Spinal cord (tissue), 10 donors: ENCODE measurements around the gene MS4A14. TPM values are rescaled to one million over a fixed set of nuclear protein-coding genes. Genes with fewer than 3 reads are reported as not detected.

Source experiments
- DNase-seq, 6 donors: peaks; one replicate each; pipeline versions ENCODE4 v3.0.0 to v3.0.0-alpha.2; 2013 to 2015; ENCODE audit warnings: low spot score in 6 of 6, low read depth in 4 of 6
- H3K27ac ChIP-seq: one replicate; pipeline ENCODE4 v1.5.1; 2013; ENCODE audit warnings: low read depth, low read length, control low read depth
- H3K27me3 ChIP-seq: one replicate; pipeline ENCODE4 v1.6.1; 2013; ENCODE audit warnings: low read length; ENCODE audit not compliant: control insufficient read depth, insufficient read depth
- H3K36me3 ChIP-seq: one replicate; pipeline ENCODE4 v1.6.1; 2013; ENCODE audit warnings: low read length; ENCODE audit not compliant: control insufficient read depth, insufficient read depth
- H3K4me1 ChIP-seq: one replicate; pipeline ENCODE4 v1.6.1; 2013; ENCODE audit warnings: low read length; ENCODE audit not compliant: control insufficient read depth, insufficient read depth
- H3K4me3 ChIP-seq: one replicate; pipeline ENCODE4 v1.5.1; 2013; ENCODE audit warnings: low read depth, low read length, control low read depth
- H3K9me3 ChIP-seq: one replicate; pipeline ENCODE4 v1.6.1; 2013; ENCODE audit warnings: low read length; ENCODE audit not compliant: control insufficient read depth, insufficient read depth
- WGBS: methylation state at CpG from one replicate; pipeline ENCODE4 v1.1.5; 2013; ENCODE audit warnings: missing lambda C conversion rate; ENCODE audit not compliant: insufficient coverage; 5-methylcytosine and 5-hydroxymethylcytosine counted together
- polyA plus RNA-seq, 2 donors: library from polyadenylated mRNA; unstranded; fragments of 120-200 nt; gene quantifications; one replicate each; pipeline ENCODE4 v1.2.1, GENCODE V29; 2013; ENCODE audit not compliant: insufficient read length in 2 of 2
- total RNA-seq, 2 donors: library from RNA; depleted of rRNA in 1 of 2; stranded (reverse); fragments of 120-200 nt in 1 of 2; fragments of >200 nt in 1 of 2; gene quantifications; one replicate each; pipeline versions ENCODE4 v1.2.3 to v1.2.4, GENCODE V29; 2013 to 2014
- donor health status: healthy.

The MS4A14 gene
- total and polyA plus RNA-seq, 4 donors: 0.39 to 0.73 (median 0.57) TPM

DNA sequence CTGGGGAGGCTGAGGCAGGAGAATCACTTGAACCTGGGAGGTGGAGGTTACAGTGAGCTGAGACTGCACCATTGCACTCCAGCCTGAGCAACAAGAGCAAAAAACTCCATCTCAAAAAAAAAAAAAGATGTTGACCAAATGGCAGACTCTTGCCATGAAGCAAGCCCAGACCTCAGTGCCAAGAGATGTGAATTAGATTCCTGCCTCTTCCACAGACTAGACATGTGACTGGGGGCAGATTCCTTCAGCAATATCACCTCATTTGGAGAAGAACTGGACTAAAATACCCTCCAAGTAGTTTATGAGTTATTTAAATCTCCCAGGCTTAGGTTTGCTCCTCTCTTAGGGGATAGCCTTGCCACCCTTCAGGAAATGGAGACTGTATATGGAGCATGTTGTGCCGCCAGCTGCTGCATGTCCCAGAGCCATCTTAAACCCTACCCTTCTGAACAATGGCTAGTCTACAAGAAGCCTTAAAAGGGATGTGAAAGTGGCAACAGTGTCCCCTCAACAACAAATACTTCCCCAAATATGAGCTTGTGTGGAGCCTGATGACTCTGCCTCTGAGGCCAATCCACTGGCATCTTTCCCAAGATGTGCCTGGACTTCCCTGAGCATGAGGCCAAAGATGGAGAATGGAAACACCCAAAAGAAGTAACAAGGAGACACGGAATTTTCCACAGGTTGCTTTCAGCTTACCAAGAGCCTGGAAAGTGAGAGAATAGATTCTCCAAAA lies 18.7 kb upstream of the MS4A14 start:
- no CpG with 5 or more reads among the region's 2 CpGs for WGBS
- H3K27ac ChIP-seq: no peak overlapping the region
- no peaks in the 10 kb centered on the region for H3K9me3 ChIP-seq
- H3K4me1 ChIP-seq: no peaks in the 10 kb centered on the region
- no peaks in the 10 kb centered on the region for H3K36me3 ChIP-seq
- peak in 1 of 6 donors; percentile 22 for DNase-seq
- no peaks in the 10 kb centered on the region for H3K27me3 ChIP-seq
- no peak overlapping the region for H3K4me3 ChIP-seq

DNA sequence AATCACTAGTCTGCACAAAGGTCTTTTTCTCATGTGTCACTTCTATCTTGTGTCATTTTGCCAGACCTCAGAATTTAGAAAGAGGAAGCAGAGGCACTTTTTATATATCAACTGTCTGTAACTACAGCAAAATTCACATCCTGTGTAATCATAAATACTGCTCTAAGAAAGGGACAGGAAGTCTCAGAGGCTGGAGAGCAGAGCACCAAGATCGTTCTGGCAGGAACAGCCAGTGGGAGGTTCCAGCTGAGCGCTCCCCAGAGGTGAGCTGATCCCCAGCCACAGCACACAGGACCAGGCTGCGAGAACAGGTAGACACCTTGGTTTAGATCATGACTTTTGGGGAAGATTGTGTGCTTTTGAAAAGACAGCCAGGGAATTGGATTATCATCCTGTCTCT lies 17.9 kb upstream of the MS4A14 start, which contains the start of gene MS4A7:
Gene MS4A7 (plus strand): TSS at position 179 of the 400 bp plus-strand sequence. CDS start 4,610 bp downstream, outside the sequence.
- Histone ChIP-seq H3K4me3 (no peak within 1 kb of the TSS), H3K36me3 (no peaks in the 10 kb centered on the region), H3K9me3 (no peaks in the 10 kb centered on the region), H3K27ac (no peak within 1 kb of the TSS), H3K27me3 (no peaks in the 10 kb centered on the region), H3K4me1 (no peaks in the 10 kb centered on the region)
- no peak for DNase-seq
- 73% methylated on average over 3 of the region's 3 CpGs for WGBS

DNA sequence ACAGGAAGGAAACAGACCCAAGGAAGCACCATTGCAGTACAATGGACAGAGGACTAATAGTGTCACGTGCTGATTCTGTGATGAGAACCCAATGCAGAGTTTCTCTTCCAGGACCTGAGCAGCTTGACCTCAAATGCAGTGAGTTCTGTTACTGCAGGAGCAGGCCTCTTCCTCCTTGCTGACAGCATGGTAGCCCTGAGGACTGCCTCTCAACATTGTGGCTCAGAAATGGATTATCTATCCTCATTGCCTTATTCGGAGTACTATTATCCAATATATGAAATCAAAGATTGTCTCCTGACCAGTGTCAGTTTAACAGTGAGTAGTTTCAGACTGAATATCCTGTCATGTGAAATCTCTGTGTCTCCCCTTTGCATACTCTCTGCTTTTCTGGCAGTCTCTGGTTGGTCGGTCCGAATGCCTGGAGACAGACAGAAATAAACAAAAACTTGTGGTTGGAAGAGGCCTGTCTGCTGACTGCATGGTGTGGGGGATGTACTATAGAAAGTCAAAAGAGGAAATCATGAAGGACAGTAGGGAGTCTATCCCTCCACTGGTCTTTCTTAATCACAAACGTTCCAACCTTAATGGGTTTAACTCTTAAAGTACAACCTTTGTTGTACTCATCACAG lies 6.9 kb upstream of the MS4A14 start:
- H3K27ac ChIP-seq: no peak overlapping the region
- H3K4me3 ChIP-seq: no peak overlapping the region
- H3K27me3 ChIP-seq: no peaks in the 10 kb centered on the region

DNA sequence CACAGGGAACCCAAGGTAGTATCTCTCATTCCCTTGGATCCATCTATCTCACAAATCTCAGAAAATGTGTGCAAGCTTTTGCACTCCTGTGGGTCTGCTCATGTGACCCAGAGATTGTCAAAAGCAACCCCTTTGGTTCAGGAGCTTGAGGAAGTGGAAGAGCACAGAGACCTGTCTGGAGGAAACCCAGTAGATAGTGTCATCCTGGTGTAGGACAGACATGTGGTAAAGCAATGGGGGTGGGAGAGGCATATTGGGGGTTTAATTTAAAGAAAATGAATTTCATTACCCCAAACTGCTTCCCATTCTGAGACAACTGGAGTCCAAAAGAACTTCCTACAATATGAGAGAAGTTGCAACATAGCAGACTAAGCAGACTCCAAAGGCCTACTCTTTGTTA lies 5.8 kb upstream of the MS4A14 start:
- no peak overlapping the region for H3K4me3 ChIP-seq
- DNase-seq: no peak
- H3K9me3 ChIP-seq: no peaks in the 10 kb centered on the region
- no peak overlapping the region for H3K27ac ChIP-seq
- no peaks in the 10 kb centered on the region for H3K27me3 ChIP-seq
- no peaks in the 10 kb centered on the region for H3K4me1 ChIP-seq
- no peaks in the 10 kb centered on the region for H3K36me3 ChIP-seq

More for the DNA sequence above, 6.9 kb upstream of the MS4A14 start:
- Histone ChIP-seq H3K4me1 (no peaks in the 10 kb centered on the region), H3K9me3 (no peaks in the 10 kb centered on the region), H3K36me3 (no peaks in the 10 kb centered on the region)
- no peak for DNase-seq
- WGBS: 93% methylated on average over 1 of the region's 5 CpGs

DNA sequence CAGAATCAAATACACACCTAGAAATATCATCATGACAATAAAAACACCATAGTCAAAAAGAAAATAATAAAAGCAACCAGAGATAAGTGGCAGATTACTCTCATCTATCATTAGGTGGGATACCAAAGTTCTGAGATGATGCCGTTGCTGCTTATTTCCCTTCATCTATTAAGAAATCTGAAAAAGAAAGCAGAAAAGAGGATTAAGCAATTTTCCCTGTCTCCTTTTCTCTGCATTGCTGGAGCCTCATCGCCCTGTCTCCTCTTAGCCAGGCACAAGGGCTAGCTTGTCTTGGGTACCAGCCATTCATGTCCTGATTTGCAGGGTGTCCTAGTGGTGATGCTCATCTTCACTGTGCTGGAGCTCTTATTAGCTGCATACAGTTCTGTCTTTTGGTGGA lies 3.9 kb upstream of the MS4A14 start:
- WGBS: 94% methylated on average over 2 of the region's 2 CpGs
- DNase-seq: no peak
- Histone ChIP-seq H3K9me3 (no peaks in the 10 kb centered on the region), H3K4me1 (no peaks in the 10 kb centered on the region), H3K4me3 (no peak overlapping the region), H3K27ac (no peak overlapping the region), H3K27me3 (no peaks in the 10 kb centered on the region), H3K36me3 (no peaks in the 10 kb centered on the region)

DNA sequence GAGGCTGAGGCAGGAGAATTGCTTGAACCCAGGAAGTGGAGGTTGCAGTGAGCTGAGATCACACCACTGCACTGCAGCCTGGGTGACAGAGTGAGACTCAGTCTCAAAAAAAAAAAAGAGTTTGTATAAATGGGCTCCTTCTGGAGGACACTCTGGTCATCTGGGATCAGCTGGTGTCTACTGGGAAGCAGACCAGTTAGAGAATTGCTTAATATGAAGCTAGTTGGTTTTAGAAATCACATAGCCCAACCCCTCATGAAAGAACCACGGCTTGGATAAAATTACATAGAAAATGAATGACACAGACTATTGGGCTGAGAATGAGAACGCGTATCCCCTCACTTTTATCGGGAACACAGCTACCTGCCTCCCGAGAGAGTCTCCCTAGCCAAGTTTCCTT lies 3.2 kb upstream of the MS4A14 start:
- WGBS: no CpG with 5 or more reads among the region's 5 CpGs
- no peaks in the 10 kb centered on the region for H3K36me3 ChIP-seq

DNA sequence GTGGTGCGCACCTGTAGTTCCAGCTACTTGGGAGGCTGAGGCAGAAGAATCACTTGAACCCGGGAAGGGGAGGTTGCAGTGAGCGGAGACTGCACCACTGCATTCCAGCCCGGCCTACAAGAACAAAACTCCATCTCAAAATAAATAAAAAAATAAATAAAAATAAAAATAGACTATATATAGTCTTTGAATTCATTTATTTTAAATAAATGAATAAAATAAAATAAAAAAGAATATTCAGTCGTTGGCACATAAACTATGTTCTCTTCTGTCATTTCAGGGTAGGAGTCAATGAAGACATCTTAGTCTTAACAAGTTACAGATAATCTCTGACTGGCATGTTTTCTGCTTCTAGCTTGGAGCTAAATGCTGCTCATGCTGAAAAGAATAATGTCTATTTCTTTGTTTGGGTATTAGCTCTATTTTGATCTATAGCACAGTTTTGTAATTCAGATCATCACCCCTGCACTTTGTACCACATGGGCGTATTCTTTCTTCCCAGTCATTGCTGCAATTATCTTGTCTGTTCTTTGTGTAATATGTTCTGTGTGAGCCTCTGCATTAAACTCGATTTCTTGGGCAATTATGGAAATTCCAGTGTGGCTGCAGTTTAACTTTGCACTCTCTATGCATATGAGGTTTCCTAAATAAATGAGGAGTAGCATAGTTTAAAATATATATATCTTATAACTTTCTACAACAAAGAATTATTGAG lies 1.4 kb upstream of the MS4A14 start:
- no peaks in the 10 kb centered on the region for H3K27me3 ChIP-seq
- WGBS: 100% methylated on average over 1 of the region's 7 CpGs
- H3K9me3 ChIP-seq: no peaks in the 10 kb centered on the region
- peak in 2 of 6 donors; percentile 2 to 25 for DNase-seq
- no peaks in the 10 kb centered on the region for H3K4me1 ChIP-seq
- H3K4me3 ChIP-seq: no peak overlapping the region
- no peaks in the 10 kb centered on the region for H3K36me3 ChIP-seq
- no peak overlapping the region for H3K27ac ChIP-seq

More for the DNA sequence above, 3.2 kb upstream of the MS4A14 start:
- no peak overlapping the region for H3K4me3 ChIP-seq
- no peaks in the 10 kb centered on the region for H3K9me3 ChIP-seq
- no peak overlapping the region for H3K27ac ChIP-seq
- H3K27me3 ChIP-seq: no peaks in the 10 kb centered on the region
- no peak for DNase-seq
- no peaks in the 10 kb centered on the region for H3K4me1 ChIP-seq

DNA sequence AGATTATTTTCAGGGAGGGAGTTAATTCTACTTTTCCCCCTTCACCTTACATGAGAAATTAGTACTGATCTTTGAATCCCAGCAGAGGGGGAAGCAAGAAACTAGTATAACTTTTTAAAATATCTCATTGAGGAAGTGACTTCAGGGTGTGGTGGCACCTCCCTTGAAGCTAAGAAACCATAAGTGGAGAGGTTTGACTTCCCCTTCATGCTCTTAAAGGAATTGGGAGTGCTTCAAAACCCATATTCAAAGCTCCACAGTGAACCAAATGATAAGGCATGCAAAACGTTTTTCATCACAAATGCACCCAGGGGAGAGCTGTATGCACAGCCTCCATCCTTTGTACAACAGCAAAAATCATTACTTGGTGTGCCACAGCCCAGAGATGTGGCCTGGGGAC lies 540 bp downstream of the MS4A14 start:
- 29% methylated on average over 1 of the region's 1 CpG for WGBS
- no peak for DNase-seq

DNA sequence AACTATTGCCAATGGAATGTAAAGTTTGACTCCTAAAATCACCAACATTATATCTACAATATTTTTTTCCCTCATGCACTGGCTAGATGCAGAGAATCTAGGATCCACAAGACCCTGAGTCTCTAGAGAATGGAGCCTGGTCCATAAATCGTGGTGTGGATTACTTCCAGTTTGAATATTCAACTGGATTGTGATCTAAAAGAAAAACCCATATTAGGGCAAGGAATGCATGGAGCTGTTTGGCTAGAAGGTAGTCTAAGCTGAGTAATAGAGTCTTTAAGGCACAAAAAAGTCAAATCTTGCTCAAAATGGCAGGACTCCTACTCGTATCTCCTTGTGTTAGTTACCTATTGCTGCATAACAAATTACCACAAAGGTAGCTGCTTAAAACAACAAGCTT lies 23.8 kb downstream of the MS4A14 start:
- Histone ChIP-seq H3K9me3 (no peaks in the 10 kb centered on the region), H3K4me3 (no peak overlapping the region), H3K27ac (no peak overlapping the region), H3K36me3 (no peaks in the 10 kb centered on the region), H3K27me3 (no peaks in the 10 kb centered on the region), H3K4me1 (no peaks in the 10 kb centered on the region)
- no CpG with 5 or more reads among the region's 2 CpGs for whole genome bisulfite sequencing
- no peak for DNase-seq

More for the DNA sequence above, 540 bp downstream of the MS4A14 start:
- Histone ChIP-seq H3K9me3 (no peaks in the 10 kb centered on the region), H3K36me3 (no peaks in the 10 kb centered on the region), H3K4me3 (no peak overlapping the region), H3K27me3 (no peaks in the 10 kb centered on the region), H3K27ac (no peak overlapping the region), H3K4me1 (no peaks in the 10 kb centered on the region)
